Stimulated activated CD8-positive, alpha-beta memory T cell treated with anti-CD3 and anti-CD28 coated beads, Interleukin-15, amount 100 ng/mL, for 1 hour (primary cell): Measurements from ENCODE around the gene ATP1B3.
"Not testable (repeated sequence)": the region's sequence is repeated elsewhere in the genome, so short reads cannot be mapped to it uniquely, and the experiment has no call there.

ENCODE experiments used
- DNase-seq: peaks from one replicate; pipeline ENCODE4 v3.0.0-alpha.2; 2020; ENCODE audit warnings: low read depth

ATP1B3 gene

DNA sequence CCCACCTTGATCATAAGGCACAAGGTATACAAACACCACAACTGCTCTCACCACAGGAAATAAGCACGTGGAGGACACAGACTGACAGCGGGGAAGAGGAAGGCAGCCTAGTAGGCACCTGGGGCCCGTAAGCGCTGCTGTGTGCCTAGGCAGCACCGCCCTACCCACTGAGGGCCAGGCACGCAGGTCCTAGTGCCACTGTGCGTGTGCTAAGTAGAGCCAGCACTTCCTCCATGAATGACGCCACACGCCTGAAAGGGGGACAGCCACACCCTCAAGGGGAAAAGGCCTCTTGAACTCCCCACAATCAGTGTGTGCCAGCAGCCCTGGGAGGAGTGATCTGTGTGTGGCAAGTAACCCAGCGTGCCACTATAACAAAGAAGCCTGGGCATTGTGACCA, 73.0 kb downstream of the ATP1B3 start:
- DNase-seq = no peak

- DNase-seq = no peak
Observed at GRCh38 chr3:141949972-141950371, 73.5 kb downstream of the ATP1B3 start.

- no peak for DNase-seq
Observed at GRCh38 chr3:141950572-141951493, 74.4 kb downstream of the ATP1B3 start.

DNA sequence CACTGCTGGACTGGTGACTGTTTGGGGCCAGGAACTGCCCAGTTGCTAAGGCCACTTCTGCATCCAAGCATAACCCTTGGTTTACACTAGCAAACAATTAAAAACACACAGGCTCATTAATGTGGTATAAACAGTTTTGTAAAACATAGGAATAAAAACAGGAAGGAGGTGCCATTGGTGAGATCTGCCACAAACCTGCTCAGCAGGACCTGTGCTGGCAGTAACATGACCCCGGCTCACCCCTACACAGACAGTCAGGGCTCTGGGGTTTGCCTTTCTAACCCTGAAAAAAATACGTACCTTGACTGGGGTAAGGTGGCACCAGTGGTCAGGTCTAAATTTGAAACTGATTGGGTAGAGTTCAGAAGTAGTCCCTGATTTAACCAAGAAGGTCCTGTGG, 76.2 kb downstream of the ATP1B3 start:
- DNase-seq = no peak

- no peak for DNase-seq
Observed at GRCh38 chr3:141955175-141955574, 78.7 kb downstream of the ATP1B3 start.

DNA sequence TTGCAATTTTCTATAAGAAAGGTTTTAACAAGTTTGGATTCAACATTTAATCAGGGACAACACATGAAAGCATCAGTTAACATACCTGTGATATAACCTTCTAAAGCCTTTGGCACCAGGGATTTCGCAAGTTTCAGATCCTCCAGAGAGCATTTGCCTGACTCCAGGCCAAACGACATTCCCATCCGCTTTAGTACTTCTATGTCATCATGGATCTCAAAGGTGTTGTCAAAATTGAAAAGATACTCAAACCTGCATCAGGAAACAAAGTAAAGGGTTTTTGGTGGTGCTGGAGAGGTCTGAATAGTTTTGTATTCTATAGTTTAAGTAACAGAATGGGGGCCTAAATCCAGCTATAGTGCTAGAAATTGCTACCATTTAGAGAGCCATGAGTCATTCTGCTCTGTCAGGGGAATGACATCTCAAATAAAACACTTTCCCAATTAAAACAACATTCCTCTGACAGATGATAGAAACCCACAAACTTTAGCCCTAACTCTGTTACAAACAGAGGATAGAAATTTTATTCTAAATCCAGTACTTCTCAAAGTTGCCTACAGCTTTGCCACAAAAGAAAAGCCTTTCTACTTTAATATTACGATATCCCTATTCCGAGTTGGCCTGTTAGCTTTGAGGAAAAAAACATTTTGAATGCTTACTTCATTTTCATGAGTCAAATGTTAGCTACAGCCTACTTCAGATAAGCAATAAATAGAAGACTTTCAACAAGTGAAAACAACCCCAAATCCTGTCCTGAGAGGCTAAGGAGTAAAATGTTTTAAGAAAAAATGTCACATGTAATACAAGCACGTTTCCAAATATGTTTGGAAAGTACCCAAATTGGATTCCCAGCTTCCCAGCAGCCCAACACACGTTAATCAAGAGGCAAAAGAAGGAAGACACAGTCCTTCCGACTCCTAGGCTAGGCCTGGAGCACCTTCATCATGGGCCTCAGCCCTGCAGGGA, 83.4 kb downstream of the ATP1B3 start:
- DNase-seq = no peak

- no peak for DNase-seq
Observed at GRCh38 chr3:141960731-141961130, 84.3 kb downstream of the ATP1B3 start.

GRCh38 chr3:141963301-141963700, 86.9 kb downstream of the ATP1B3 start:
- no peak for DNase-seq

DNA sequence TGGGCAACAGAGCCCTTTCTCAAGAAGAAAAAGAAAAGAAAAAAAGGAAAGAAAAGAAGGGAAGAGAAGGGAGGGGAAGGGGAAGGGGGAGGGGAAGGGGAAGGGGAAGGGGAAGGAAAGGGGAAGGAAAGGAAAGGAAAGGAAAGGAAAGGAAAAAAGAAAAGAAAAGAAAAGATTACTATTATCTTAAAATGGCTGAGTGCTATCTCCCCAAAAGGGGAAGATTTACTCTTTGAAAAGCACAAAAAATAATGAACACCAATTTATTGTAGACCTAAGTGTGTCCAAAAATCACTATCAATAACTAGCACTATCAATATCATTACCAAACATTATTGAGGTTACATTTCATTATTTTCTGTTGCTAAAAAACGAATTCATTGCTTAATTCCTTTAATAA, 89.0 kb downstream of the ATP1B3 start:
- DNase-seq = no peak

DNA sequence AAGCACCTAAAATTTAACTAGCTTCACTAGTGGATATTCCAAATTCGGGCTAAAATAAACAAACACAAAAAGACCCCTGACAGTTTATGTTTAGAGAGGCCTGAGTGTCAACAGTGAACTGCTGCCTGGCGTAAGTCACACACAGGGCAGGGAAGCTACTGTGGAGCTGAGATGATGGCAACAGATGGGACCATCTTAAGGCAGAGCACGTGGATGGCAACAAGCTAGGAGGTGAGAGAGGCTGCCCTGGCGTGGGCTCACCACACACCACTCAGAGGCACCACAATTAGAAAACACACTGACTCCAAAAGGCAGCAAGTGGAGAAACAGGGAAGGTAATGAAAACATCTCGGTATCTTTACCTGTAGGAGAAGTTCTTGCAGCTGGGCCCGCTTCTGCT, 93.3 kb downstream of the ATP1B3 start:
- DNase-seq = no peak

GRCh38 chr3:141971571-141971970, 95.1 kb downstream of the ATP1B3 start:
- no peak for DNase-seq

GRCh38 chr3:141972399-141972798, 96.0 kb downstream of the ATP1B3 start:
- DNase-seq = no peak

DNA sequence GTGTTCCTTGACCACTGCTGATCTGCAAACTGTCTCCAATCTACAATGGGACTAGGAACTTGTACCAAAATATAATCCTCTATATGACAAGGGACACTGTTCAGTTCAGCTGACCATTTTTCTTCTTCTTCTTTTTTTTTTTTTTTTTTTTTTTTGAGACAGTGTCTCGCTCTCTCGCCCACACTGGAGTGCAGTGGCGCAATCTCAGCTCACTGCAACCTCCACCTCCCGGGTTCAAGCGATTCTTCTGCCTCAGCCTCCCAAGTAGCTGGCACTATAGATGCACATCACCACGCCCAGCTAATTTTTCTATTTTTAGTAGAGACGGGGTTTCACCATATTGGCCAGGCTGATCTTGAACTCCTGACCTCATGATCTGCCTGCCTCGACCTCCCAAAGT, 98.3 kb downstream of the ATP1B3 start:
- not testable (repeated sequence) for DNase-seq
